SH-SY5Y (cell line): ENCODE measurements around the gene COL25A1.

ENCODE experiments used
- GATA2 ChIP-seq: IDR thresholded peaks from 2 replicates; pipeline ENCODE4 v1.6.1; 2011; ENCODE audit warnings: mild to moderate bottlenecking, low read depth, low read length
- GATA3 ChIP-seq: IDR thresholded peaks from 2 replicates; pipeline ENCODE4 v1.6.1; 2011; ENCODE audit warnings: low read depth, mild to moderate bottlenecking, low read length, moderate library complexity

- TF ChIP-seq GATA2 (no peak), GATA3 (no peak)
Measured at GRCh38 chr4:108867476-108867875, 435.0 kb downstream of the COL25A1 start.
